Measurements from ENCODE around the gene HHLA2.

- TF ChIP-seq, protein P1, sequence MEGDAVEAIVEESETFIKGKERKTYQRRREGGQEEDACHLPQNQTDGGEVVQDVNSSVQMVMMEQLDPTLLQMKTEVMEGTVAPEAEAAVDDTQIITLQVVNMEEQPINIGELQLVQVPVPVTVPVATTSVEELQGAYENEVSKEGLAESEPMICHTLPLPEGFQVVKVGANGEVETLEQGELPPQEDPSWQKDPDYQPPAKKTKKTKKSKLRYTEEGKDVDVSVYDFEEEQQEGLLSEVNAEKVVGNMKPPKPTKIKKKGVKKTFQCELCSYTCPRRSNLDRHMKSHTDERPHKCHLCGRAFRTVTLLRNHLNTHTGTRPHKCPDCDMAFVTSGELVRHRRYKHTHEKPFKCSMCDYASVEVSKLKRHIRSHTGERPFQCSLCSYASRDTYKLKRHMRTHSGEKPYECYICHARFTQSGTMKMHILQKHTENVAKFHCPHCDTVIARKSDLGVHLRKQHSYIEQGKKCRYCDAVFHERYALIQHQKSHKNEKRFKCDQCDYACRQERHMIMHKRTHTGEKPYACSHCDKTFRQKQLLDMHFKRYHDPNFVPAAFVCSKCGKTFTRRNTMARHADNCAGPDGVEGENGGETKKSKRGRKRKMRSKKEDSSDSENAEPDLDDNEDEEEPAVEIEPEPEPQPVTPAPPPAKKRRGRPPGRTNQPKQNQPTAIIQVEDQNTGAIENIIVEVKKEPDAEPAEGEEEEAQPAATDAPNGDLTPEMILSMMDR (IDR thresholded peaks at IDR 0.05) = no peak
- TF ChIP-seq POLR2A (IDR thresholded peaks at IDR 0.05) = no peak
These were observed 46.6 kb downstream of the HHLA2 start for GRCh38 chr3:108342837-108343486.

Measured in prostate gland (tissue), 2 donors.